HCT116 (cell line): ENCODE results near the gene EFCAB5. TPM values are rescaled to one million over a fixed set of nuclear protein-coding genes. Genes with fewer than 3 reads are reported as not detected.

ENCODE experiments used
- ATAC-seq: fragments of 200-7000 bp; cut with Tn5 transposase; 2 replicates; pipeline ENCODE4 v1.9.1; 2020; ENCODE audit warnings: mild to moderate bottlenecking, moderate library complexity
- BruUV-seq: library from RNA; stranded (reverse); fragments of 400-500 nt; replicated peaks from 2 replicates; lab custom pipeline; 2021; lab: Mats Ljungman, UMichigan
- CTCF ChIA-PET: fragments of 300-600 bp; sonication (Branson Sonifier 250); formaldehyde crosslinking; loops from one replicate; lab custom pipeline; 2021; ENCODE audit warnings: antibody characterized with exemption; lab: Charles Lee
- POLR2A ChIA-PET: fragments of 300-600, 350-600 bp; sonication (Branson Sonifier 250); formaldehyde crosslinking; loops from one replicate; lab custom pipeline; 2021; ENCODE audit warnings: antibody characterized with exemption; lab: Charles Lee
- RAD21 ChIA-PET, 2 experiments: fragments of 300-600 bp; sonication (Branson Sonifier 250); formaldehyde crosslinking; loops; one replicate each; lab custom pipeline; 2023; ENCODE audit warnings: low total read pairs in 2 of 2; ENCODE audit not compliant: uncharacterized antibody in 2 of 2, unreplicated experiment in 2 of 2, low non-redundant PET in 1 of 2; lab: Charles Lee
- DNase-seq: peaks from one replicate; pipeline ENCODE4 v3.0.0-alpha.2; 2010; ENCODE audit warnings: low read depth, low spot score
- H2AFZ ChIP-seq: fragments of 200-600 bp; shearing (Covaris generic), sonication (generic); 2 replicates; pipeline ENCODE4 v1.6.1; 2017; ENCODE audit warnings: low read depth, mixed run types, mixed read lengths, antibody characterized with exemption, low read length; ENCODE audit not compliant: poor library complexity, severe bottlenecking
- H3K27ac ChIP-seq: 2 replicates; pipeline ENCODE4 v1.5.1; 2012; ENCODE audit warnings: low read depth, low read length
- H3K27me3 ChIP-seq: fragments of 200-600 bp; sonication (generic); 2 replicates; pipeline ENCODE4 v1.6.1; 2016; ENCODE audit warnings: mixed run types, low read length, mixed read lengths; ENCODE audit not compliant: insufficient read depth
- H3K36me3 ChIP-seq, 2 experiments: fragments of 200-500 bp in 1 of 2; fragments of 200-600 bp in 1 of 2; sonication (Bioruptor generic) in 1 of 2; sonication (generic) in 1 of 2; 2 replicates each; pipeline versions ENCODE4 v1.5.1 to v1.6.1; 2014 to 2016; ENCODE audit warnings: low read length in 2 of 2, inconsistent platforms in 1 of 2, mixed read lengths in 1 of 2, mixed run types in 1 of 2; ENCODE audit not compliant: insufficient read depth in 2 of 2, control insufficient read depth in 1 of 2
- H3K4me1 ChIP-seq, 2 experiments: fragments of 200-600 bp in 1 of 2; sonication (generic) in 1 of 2; 2 replicates each; pipeline versions ENCODE4 v1.5.1 to v1.6.1; 2012 to 2017; ENCODE audit warnings: low read length in 2 of 2, inconsistent platforms in 1 of 2, mild to moderate bottlenecking in 1 of 2, mixed read lengths in 1 of 2, mixed run types in 1 of 2, moderate library complexity in 1 of 2; ENCODE audit not compliant: insufficient read depth in 2 of 2, control insufficient read depth in 1 of 2
- H3K4me2 ChIP-seq: fragments of 200-600 bp; sonication (generic); 2 replicates; pipeline ENCODE4 v1.6.1; 2017; ENCODE audit warnings: mixed run types, low read length, mixed read lengths
- H3K4me3 ChIP-seq, 2 experiments: fragments of 200-600 bp in 1 of 2; sonication (generic) in 1 of 2; replicated peaks in 1 of 2; 2 replicates each; pipeline ENCODE4 v1.5.1; 2011 to 2016; ENCODE audit warnings: low read length in 2 of 2, control low read depth in 1 of 2, low read depth in 1 of 2, mild to moderate bottlenecking in 1 of 2, mixed read lengths in 1 of 2, mixed run types in 1 of 2
- H3K79me2 ChIP-seq: fragments of 200-600 bp; sonication (generic); 2 replicates; pipeline ENCODE4 v1.6.1; 2017; ENCODE audit warnings: mild to moderate bottlenecking, mixed run types, low read length, moderate library complexity, mixed read lengths; ENCODE audit not compliant: insufficient read depth
- H3K9ac ChIP-seq: fragments of 200-600 bp; sonication (generic); 2 replicates; pipeline ENCODE4 v1.6.1; 2016; ENCODE audit warnings: low read length, mixed read lengths
- H3K9me2 ChIP-seq: fragments of 200-600 bp; sonication (generic), shearing (Covaris generic); 2 replicates; pipeline ENCODE4 v1.6.1; 2017; ENCODE audit warnings: mixed run types, mild to moderate bottlenecking, moderate library complexity; ENCODE audit not compliant: insufficient read depth
- H3K9me3 ChIP-seq, 2 experiments: fragments of 200-500 bp in 1 of 2; fragments of 200-600 bp in 1 of 2; sonication (Bioruptor generic) in 1 of 2; sonication (generic) in 1 of 2; 2 replicates each; pipeline ENCODE4 v1.6.1; 2014 to 2017; ENCODE audit warnings: low read length in 2 of 2, mixed read lengths in 2 of 2, inconsistent platforms in 1 of 2, low read depth in 1 of 2, mild to moderate bottlenecking in 1 of 2, mixed run types in 1 of 2, moderate library complexity in 1 of 2; ENCODE audit not compliant: control insufficient read depth in 1 of 2, insufficient read depth in 1 of 2
- H4K20me1 ChIP-seq: fragments of 200-600 bp; sonication (generic), shearing (Covaris generic); 2 replicates; pipeline ENCODE4 v1.6.1; 2017; ENCODE audit warnings: mixed run types, mild to moderate bottlenecking, moderate library complexity; ENCODE audit not compliant: insufficient read depth
- SIN3A ChIP-seq: IDR thresholded peaks from 2 replicates; pipeline ENCODE4 v1.6.1; 2012; ENCODE audit warnings: low read depth
- SP1 ChIP-seq: IDR thresholded peaks from 2 replicates; pipeline ENCODE4 v1.6.1; 2012; ENCODE audit warnings: low read depth
- intact Hi-C: fragments of 100-400 bp; cut with micrococcal nuclease; formaldehyde crosslinking; loops from 2 replicates; pipeline ENCODE4 v1.10.0; 2022
- total RNA-seq: library from RNA; stranded (reverse); gene quantifications from one replicate; pipeline ENCODE4 v1.2.1, GENCODE V29; 2021; ENCODE audit not compliant: unreplicated experiment
- TF ChIP-seq, protein P1 (sequence below): IDR thresholded peaks from 2 replicates; pipeline ENCODE4 v1.6.1; 2012
- TF ChIP-seq, protein P2 (sequence below): IDR thresholded peaks from 2 replicates; pipeline ENCODE4 v1.6.1; 2011; ENCODE audit warnings: mild to moderate bottlenecking, low read length, moderate library complexity; ENCODE audit not compliant: insufficient replicate concordance; ENCODE audit errors: extremely low read depth

Gene EFCAB5
- total RNA-seq, 1 experiment from 2014 or later, result 0.17 TPM

DNA sequence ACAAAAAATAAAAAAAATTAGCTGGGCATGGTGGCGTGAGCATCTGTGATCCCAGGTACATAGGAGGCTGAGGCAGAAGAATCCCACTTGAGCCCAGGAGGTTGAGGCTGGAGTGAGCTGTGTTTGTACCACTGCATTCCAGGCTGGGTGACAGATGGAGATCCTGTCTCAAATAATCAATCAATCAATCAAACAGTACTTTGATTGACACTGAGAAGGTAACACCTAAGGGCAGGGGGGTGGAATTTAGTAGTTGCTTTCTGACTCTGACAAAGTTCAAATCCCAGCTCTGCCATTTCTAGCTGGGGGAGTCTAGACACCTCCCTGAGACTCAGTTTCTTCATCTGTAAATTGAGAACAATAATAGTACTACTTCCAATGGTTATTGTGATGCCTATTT, 23.4 kb upstream of the EFCAB5 start:
- DNase-seq (no peak), ATAC-seq (no peak)
- TF ChIP-seq, protein P1, sequence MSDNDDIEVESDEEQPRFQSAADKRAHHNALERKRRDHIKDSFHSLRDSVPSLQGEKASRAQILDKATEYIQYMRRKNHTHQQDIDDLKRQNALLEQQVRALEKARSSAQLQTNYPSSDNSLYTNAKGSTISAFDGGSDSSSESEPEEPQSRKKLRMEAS, result no peak
- TF ChIP-seq, protein P2, sequence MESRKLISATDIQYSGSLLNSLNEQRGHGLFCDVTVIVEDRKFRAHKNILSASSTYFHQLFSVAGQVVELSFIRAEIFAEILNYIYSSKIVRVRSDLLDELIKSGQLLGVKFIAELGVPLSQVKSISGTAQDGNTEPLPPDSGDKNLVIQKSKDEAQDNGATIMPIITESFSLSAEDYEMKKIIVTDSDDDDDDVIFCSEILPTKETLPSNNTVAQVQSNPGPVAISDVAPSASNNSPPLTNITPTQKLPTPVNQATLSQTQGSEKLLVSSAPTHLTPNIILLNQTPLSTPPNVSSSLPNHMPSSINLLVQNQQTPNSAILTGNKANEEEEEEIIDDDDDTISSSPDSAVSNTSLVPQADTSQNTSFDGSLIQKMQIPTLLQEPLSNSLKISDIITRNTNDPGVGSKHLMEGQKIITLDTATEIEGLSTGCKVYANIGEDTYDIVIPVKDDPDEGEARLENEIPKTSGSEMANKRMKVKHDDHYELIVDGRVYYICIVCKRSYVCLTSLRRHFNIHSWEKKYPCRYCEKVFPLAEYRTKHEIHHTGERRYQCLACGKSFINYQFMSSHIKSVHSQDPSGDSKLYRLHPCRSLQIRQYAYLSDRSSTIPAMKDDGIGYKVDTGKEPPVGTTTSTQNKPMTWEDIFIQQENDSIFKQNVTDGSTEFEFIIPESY, result no peak
- TF ChIP-seq SP1 (no peak), SIN3A (no peak)
- BruUV-seq, result no TSS peak
- Histone ChIP-seq H3K36me3 (no peaks in the 10 kb centered on the region), H3K4me2 (no peak overlapping the region), H3K9me3 (no peaks in the 10 kb centered on the region), H3K9ac (no peak overlapping the region), H3K9me2 (no peaks in the 10 kb centered on the region), H4K20me1 (no peaks in the 10 kb centered on the region), H3K4me3 (no peak overlapping the region), H3K79me2 (peaks cover 22% of the 10 kb centered on the region), H3K27me3 (no peaks in the 10 kb centered on the region), H3K27ac (no peak overlapping the region), H3K4me1 (peaks cover 7 to 15% of the 10 kb centered on the region in 2 experiments; a peak in 3 of 4 replicates), H2AFZ (no peak overlapping the region)
- CTCF ChIA-PET, result no interaction called here
- POLR2A ChIA-PET, result no interaction called here
- RAD21 ChIA-PET, result no interaction called here
- intact Hi-C loops, result no loop called here
